ENCODE data around the gene GMEB2. TPM values are rescaled to one million over a fixed set of nuclear protein-coding genes. Genes with fewer than 3 reads are reported as not detected.

Gene GMEB2
- total RNA-seq, 1 experiment from 2014 or later: 14.3 TPM

DNA sequence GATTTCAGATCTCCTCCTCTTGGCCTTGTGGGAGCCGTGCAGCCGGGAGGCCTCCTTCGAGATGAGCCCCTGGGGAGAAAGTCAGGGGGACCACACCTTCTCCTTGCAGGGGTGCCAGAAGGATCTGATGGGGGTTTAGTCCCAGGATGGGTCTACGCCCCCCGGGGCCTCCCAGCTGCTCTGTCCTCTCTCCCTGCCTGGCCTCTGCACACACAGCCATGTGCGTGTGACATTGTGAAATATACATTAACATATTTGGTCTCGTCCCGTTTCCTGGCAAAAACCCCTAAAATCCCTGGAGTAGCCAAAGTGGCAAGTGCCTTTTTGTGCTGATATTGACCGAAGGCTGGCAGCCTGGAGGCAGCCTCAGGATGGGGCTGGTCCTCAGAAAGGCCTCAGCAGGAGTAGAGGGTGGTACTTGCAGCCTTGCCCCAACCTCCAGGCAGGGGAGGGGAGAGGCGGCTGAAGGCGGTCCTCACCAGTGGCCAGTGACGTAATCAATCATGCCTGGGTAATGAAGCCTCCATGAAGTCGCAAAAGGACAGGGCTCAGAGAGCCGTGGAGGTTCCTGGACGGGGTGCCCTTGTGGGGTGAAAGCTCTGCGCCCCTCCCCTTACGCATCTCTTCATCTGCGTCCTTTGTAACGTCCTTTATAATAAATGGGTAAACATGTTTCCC is 47.7 kb downstream of the GMEB2 start:
- Mint-ChIP-seq H3K36me3 (ENCODE audit: insufficient read depth in 1 of 3, low read depth in 3 of 3) (no peaks in the 10 kb centered on the region), H3K27ac (no peak overlapping the region), H3K9me3 (no peaks in the 10 kb centered on the region), H3K27me3 (ENCODE audit: low read depth) (no peaks in the 10 kb centered on the region; the same call in none of the 2 replicates), H3K4me3 (no peak overlapping the region), H3K4me1 (peaks cover 12 to 21% of the 10 kb centered on the region in 2 experiments)
- TF ChIP-seq, protein P1, sequence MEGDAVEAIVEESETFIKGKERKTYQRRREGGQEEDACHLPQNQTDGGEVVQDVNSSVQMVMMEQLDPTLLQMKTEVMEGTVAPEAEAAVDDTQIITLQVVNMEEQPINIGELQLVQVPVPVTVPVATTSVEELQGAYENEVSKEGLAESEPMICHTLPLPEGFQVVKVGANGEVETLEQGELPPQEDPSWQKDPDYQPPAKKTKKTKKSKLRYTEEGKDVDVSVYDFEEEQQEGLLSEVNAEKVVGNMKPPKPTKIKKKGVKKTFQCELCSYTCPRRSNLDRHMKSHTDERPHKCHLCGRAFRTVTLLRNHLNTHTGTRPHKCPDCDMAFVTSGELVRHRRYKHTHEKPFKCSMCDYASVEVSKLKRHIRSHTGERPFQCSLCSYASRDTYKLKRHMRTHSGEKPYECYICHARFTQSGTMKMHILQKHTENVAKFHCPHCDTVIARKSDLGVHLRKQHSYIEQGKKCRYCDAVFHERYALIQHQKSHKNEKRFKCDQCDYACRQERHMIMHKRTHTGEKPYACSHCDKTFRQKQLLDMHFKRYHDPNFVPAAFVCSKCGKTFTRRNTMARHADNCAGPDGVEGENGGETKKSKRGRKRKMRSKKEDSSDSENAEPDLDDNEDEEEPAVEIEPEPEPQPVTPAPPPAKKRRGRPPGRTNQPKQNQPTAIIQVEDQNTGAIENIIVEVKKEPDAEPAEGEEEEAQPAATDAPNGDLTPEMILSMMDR (conservative IDR thresholded peaks at IDR 0.05): no peak
- no peak overlapping the region for H4K5ac ChIP-seq (ENCODE audit: insufficient read length, low read depth, low read length)
- H3K14ac ChIP-seq (ENCODE audit: insufficient read depth, low read length): no peak overlapping the region
- H2AK5ac ChIP-seq (ENCODE audit: insufficient read length, low read length): no peak overlapping the region
- no peaks in the 10 kb centered on the region for H3K4me1 ChIP-seq (ENCODE audit: insufficient read depth, low read length)
- H2BK15ac ChIP-seq (ENCODE audit: low read depth, low read length): no peak overlapping the region; the same call in 1 of the 2 replicates
- no peak overlapping the region for H3K4ac ChIP-seq (ENCODE audit: low read depth, low read length)
- no CpG with 5 or more reads among the region's 19 CpGs for WGBS (ENCODE audit: extremely low coverage, insufficient read length, low lambda C conversion rate)
- H3K23me2 ChIP-seq (ENCODE audit: insufficient read length, low read depth, low read length, poor library complexity, severe bottlenecking): no peaks in the 10 kb centered on the region
- no peaks in the 10 kb centered on the region for H4K20me1 ChIP-seq (ENCODE audit: control insufficient read depth, insufficient read depth, insufficient read length)
- H4K91ac ChIP-seq (ENCODE audit: insufficient read length, low read depth, low read length): no peak overlapping the region
- no peak overlapping the region for H3K27ac ChIP-seq (ENCODE audit: insufficient read length, low read depth, low read length)
- H3K56ac ChIP-seq (ENCODE audit: insufficient read length, low read depth, low read length): no peak overlapping the region
- no peak overlapping the region for H3K18ac ChIP-seq (ENCODE audit: insufficient read length, low read depth, low read length)
- no peak overlapping the region for H2BK120ac ChIP-seq (ENCODE audit: low read depth, low read length, poor library complexity, severe bottlenecking)
- no peak overlapping the region for H2BK20ac ChIP-seq (ENCODE audit: low read depth, low read length, poor library complexity, severe bottlenecking)
- no peak overlapping the region for H4K8ac ChIP-seq (replicated peaks; ENCODE audit: insufficient read length, low read depth, low read length)
- H3K4me2 ChIP-seq (ENCODE audit: insufficient read depth, insufficient read length, low read length): no peak overlapping the region
- H3K79me1 ChIP-seq (ENCODE audit: insufficient read depth, low read depth, low read length, poor library complexity, severe bottlenecking): no peaks in the 10 kb centered on the region
- no peaks in the 10 kb centered on the region for H3K9me3 ChIP-seq (ENCODE audit: control insufficient read depth, low read depth, low read length)
- H2AFZ ChIP-seq (ENCODE audit: low read length): no peak overlapping the region
- H3K79me2 ChIP-seq (ENCODE audit: insufficient read depth, low read length): no peaks in the 10 kb centered on the region
- no peak overlapping the region for H3K9ac ChIP-seq (ENCODE audit: extremely low read depth, insufficient read length, low read length)
- no peaks in the 10 kb centered on the region for H3K27me3 ChIP-seq (ENCODE audit: insufficient read depth, low read length)
- H3T11ph ChIP-seq (ENCODE audit: low read length): no peak overlapping the region
- H3K23ac ChIP-seq (ENCODE audit: insufficient read length, low read depth, low read length): no peak overlapping the region
- H2BK12ac ChIP-seq (ENCODE audit: insufficient read length, low read depth, low read length): no peak overlapping the region
- H2BK5ac ChIP-seq (ENCODE audit: insufficient read length, low read length): no peak overlapping the region
- DNase-seq: no peak
